Subcutaneous abdominal adipose tissue (tissue), 5 donors: Measurements from ENCODE around the gene ZFP36.

Source experiments
- H3K27ac ChIP-seq: one replicate; pipeline ENCODE4 v1.7.0; 2013; ENCODE audit warnings: low read depth, mild to moderate bottlenecking, inconsistent platforms, low read length, moderate library complexity
- H3K27me3 ChIP-seq, 5 donors: one replicate each; pipeline ENCODE4 v1.7.0; 2013; ENCODE audit warnings: low read length in 5 of 5, inconsistent platforms in 1 of 5; ENCODE audit not compliant: control insufficient read depth in 5 of 5, insufficient read depth in 4 of 5
- H3K36me3 ChIP-seq, 5 donors: one replicate each; pipeline ENCODE4 v1.7.0; 2013; ENCODE audit warnings: low read length in 5 of 5; ENCODE audit not compliant: control insufficient read depth in 5 of 5, insufficient read depth in 5 of 5
- H3K4me1 ChIP-seq, 5 donors: one replicate each; pipeline ENCODE4 v1.7.0; 2013; ENCODE audit warnings: low read length in 5 of 5, mild to moderate bottlenecking in 3 of 5, moderate library complexity in 1 of 5; ENCODE audit not compliant: control insufficient read depth in 5 of 5, insufficient read depth in 5 of 5
- H3K4me3 ChIP-seq, 5 donors: one replicate each; pipeline ENCODE4 v1.7.0; 2013; ENCODE audit warnings: low read length in 5 of 5, low read depth in 1 of 5
- H3K9ac ChIP-seq, 5 donors: one replicate each; pipeline ENCODE4 v1.7.0; 2013; ENCODE audit warnings: low read length in 5 of 5, mild to moderate bottlenecking in 4 of 5, moderate library complexity in 3 of 5
- H3K9me3 ChIP-seq, 5 donors: one replicate each; pipeline ENCODE4 v1.7.0; 2013; ENCODE audit warnings: low read length in 5 of 5; ENCODE audit not compliant: control insufficient read depth in 5 of 5
- donor health status: healthy.
- donor health status: healthy.
- donor health status: healthy.
- donor health status: healthy.
- donor health status: healthy.

ZFP36 gene, protein sequence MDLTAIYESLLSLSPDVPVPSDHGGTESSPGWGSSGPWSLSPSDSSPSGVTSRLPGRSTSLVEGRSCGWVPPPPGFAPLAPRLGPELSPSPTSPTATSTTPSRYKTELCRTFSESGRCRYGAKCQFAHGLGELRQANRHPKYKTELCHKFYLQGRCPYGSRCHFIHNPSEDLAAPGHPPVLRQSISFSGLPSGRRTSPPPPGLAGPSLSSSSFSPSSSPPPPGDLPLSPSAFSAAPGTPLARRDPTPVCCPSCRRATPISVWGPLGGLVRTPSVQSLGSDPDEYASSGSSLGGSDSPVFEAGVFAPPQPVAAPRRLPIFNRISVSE

DNA sequence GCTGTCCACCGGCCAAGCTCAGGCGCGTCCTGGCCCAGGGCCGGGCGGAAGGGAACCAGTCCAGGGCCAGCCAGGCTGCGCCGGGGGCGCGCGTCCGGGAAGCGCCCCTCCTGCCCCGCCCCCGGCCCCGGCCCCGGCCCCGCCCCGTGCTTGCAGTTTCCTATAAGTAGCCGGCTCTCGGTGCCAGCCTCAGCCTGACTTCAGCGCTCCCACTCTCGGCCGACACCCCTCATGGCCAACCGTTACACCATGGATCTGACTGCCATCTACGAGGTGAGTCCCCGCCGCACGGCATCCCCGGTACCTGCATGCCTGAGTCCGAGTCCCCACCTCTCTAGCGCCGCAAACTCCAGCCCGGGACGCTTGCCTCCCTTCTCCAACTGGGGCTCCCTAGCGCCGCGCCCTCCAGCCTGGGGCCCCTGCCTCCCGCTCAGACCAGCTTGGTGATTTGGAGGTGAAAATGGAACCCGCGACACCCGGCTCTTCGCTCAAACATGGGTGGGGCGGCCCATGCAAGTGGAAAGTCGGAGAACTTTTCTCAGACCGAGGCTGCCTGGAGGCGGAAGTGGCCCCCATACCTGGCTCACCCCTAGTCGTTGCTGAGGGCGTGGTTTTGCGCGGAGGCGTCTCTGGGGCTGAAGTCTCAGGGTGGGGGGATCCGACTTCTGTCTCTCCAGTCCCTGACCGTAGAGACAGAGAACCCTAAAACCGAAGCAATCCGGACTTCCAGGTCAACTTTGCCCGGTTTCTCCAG lies at the start of gene ZFP36:
Gene ZFP36 (plus strand): TSS at position 192 of the 754 bp plus-strand sequence. CDS start 58 bp downstream, at position 250.
- Histone ChIP-seq H3K27me3 (no peaks in the 10 kb centered on the region), H3K9ac (peak within 1 kb of the TSS; percentile 93 to 100 (median 100)), H3K27ac (peak within 1 kb of the TSS; percentile 99), H3K36me3 (peaks cover 0 to 22% (median 20%) of the 10 kb centered on the region in 5 donors), H3K4me3 (peak within 1 kb of the TSS; percentile 98 to 100 (median 99)), H3K4me1 (peaks cover 19 to 56% (median 44%) of the 10 kb centered on the region in 5 donors), H3K9me3 (no peaks in the 10 kb centered on the region)

DNA sequence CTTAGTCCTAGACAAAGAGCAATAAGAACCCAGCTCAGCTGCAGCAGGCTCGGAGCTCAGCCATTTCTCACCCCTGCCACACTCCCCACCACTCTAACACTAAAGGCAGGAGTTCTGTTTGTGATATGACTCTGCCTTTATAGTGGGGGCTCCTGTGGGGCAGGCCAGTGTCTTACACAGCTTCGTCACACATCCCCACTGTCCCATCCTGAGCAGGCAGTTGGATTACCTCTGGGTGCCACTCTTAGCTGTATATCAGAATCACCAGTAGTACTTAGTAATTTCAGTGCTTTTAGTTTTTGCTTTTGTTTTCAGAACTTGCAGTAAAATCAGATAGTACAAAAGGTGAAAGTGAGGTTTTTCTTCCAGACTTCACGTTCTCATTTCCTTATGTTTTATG lies 47.6 kb upstream of the ZFP36 start:
- H3K27ac ChIP-seq = no peak overlapping the region
- no peaks in the 10 kb centered on the region for H3K27me3 ChIP-seq
- H3K9me3 ChIP-seq = no peaks in the 10 kb centered on the region
- peaks cover 19 to 91% (median 80%) of the 10 kb centered on the region in 5 donors for H3K36me3 ChIP-seq
- H3K4me1 ChIP-seq = peaks cover 3 to 24% (median 18%) of the 10 kb centered on the region in 5 donors
- no peak overlapping the region for H3K9ac ChIP-seq
- H3K4me3 ChIP-seq = no peak overlapping the region

DNA sequence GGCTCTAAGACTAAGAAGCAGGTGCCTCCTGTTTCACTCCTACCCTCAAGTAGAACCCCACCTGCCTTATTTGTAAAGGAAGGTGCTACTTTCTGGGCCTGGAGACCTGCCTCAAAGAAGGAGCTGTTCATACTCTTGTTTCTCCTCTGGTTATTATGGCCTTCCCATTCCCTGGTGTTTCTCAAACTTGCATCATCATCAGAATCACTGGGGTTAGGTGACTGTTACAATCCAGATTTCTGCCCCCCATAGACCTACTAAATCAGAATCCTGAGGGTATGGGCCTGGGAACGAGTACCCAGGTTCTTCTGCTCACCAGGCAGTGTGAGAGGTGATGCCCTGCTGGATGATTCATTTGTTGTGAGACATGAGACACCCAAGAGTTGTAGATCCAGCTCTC lies 46.0 kb upstream of the ZFP36 start:
- H3K9ac ChIP-seq = peak overlapping the region in 1 of 5 donors; percentile 0
- H3K4me3 ChIP-seq = no peak overlapping the region
- no peaks in the 10 kb centered on the region for H3K9me3 ChIP-seq
- H3K4me1 ChIP-seq = peaks cover 4 to 28% (median 25%) of the 10 kb centered on the region in 5 donors
- H3K27me3 ChIP-seq = no peaks in the 10 kb centered on the region
- no peak overlapping the region for H3K27ac ChIP-seq
- H3K36me3 ChIP-seq = peaks cover 17 to 83% (median 69%) of the 10 kb centered on the region in 5 donors

DNA sequence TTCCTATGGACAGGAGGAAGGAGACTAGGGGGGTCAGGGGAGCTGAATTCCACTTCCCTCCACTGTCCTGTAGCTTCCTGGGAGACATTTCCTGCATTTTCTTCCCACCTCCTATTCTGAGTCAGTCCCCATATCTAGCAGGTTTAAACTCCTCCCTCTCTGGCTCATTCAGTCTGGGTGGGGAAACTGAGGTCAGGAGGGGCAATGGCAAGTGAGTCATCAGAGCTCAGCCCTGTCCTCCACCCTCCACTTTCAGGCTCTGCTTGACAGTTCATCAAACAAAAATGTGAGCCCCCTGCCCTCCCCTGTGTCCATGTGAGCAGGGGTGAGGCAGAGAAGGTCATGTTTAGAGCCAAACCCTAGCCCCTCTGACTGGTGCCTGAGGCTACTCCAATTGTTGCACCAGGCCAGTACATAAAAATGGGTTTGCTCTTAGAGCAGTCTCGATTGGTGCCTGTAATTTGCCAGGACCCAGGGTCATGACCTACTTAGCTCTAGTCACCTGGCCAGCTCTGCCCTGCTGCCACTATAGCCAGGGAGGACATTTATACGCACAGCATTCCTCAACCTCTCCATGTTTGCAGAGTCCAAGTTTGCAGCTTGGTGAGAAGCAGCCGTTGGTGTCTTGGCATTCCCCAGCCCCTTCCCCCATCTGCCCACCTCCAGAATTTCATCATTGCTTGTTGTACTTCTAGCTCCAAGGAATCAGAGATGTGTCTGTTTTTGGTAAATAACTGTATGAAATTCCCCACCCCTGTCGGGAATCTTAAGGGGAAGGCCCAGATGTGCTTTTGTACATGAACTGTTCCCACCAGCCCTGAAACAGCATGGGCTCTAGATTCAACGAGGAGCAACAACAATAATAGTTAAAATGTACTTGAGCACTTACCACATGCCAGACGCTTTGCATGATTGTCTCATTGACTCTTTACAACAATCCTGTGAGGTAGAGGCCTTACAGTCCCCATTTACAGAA lies 43.7 kb upstream of the ZFP36 start:
- Histone ChIP-seq H3K36me3 (peaks cover 10 to 68% (median 54%) of the 10 kb centered on the region in 5 donors), H3K27ac (peak overlapping the region; percentile 58), H3K4me3 (no peak overlapping the region), H3K9ac (peak overlapping the region in 1 of 5 donors; percentile 33), H3K9me3 (no peaks in the 10 kb centered on the region), H3K4me1 (peaks cover 4 to 28% (median 26%) of the 10 kb centered on the region in 5 donors), H3K27me3 (no peaks in the 10 kb centered on the region)

DNA sequence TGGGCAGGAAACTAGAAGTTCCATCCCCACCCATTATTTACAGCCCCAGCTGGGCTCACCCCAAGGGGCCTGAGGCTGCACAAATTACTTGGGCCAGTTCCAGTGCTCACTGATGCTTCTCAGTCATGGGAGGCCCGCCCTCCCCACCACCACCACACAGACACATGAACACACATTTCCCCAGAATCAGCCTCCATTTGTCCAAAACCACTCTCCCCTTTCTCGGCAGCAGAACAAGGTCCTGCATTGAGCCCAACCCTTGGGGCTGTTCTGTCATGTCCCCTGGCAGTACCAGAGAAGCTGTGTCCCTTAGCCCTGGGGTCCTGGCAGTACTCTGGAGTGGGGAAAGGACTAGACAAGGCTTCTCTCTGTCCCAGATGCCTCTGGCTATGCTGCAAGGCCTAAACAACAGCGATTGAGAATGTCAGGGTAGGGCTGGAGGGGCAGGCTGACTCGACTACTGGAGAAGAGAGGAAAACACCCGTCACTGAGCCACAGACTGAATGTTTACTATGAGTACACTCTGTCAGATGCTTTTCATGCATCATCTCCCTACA lies 42.7 kb upstream of the ZFP36 start:
- no peak overlapping the region for H3K4me3 ChIP-seq
- no peaks in the 10 kb centered on the region for H3K27me3 ChIP-seq
- peak overlapping the region in 2 of 5 donors; percentile 42 to 45 for H3K9ac ChIP-seq
- peaks cover 4 to 36% (median 26%) of the 10 kb centered on the region in 5 donors for H3K4me1 ChIP-seq
- H3K27ac ChIP-seq = peak overlapping the region; percentile 58
- peaks cover 18 to 68% (median 50%) of the 10 kb centered on the region in 5 donors for H3K36me3 ChIP-seq
- no peaks in the 10 kb centered on the region for H3K9me3 ChIP-seq

DNA sequence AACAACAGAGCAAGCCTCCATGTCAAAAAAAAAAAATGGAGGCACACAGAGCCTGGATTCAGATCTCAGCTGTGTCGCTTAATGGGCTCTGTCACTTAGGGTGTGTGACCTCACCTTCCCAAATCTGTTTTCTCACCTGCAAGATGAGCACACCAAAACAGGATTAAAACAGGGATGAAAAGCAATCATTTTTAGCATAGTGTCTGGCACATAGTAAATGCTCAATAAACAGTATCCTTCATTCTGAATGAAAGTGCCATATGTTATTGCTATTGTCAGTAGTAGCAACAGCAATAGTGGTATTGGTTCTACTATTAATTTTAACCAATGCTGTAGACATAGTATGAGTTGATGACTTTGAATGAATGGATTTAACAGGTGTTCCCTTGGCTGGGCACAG lies 41.1 kb upstream of the ZFP36 start:
- Histone ChIP-seq H3K27me3 (no peaks in the 10 kb centered on the region), H3K4me1 (peaks cover 4 to 36% (median 26%) of the 10 kb centered on the region in 5 donors), H3K4me3 (no peak overlapping the region), H3K9me3 (no peaks in the 10 kb centered on the region), H3K36me3 (peaks cover 13 to 70% (median 52%) of the 10 kb centered on the region in 5 donors), H3K27ac (no peak overlapping the region), H3K9ac (no peak overlapping the region)

DNA sequence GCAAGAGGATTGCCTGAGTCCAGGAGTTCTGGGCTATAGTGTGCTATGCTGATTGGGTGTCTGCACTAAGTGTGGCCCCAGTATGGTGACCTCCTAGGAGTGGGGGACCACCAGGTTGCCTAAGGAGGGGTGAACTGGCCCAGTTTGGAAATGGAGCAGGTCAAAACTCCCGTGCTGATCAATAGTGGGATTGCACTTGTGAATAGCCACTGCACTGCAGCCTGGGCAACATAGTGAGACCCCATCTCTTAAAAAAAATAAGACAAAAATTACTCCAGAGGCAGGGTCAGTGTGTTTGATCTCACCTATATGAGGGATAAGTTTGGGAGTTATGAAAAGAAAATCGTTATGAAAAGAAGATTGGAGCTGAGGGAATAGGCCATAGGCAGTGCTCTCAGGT lies 37.4 kb upstream of the ZFP36 start:
- Histone ChIP-seq H3K9me3 (no peaks in the 10 kb centered on the region), H3K27me3 (no peaks in the 10 kb centered on the region), H3K4me1 (peaks cover 15 to 35% (median 25%) of the 10 kb centered on the region in 5 donors), H3K9ac (no peak overlapping the region), H3K4me3 (no peak overlapping the region), H3K27ac (no peak overlapping the region), H3K36me3 (peaks cover 13 to 48% (median 40%) of the 10 kb centered on the region in 5 donors)

DNA sequence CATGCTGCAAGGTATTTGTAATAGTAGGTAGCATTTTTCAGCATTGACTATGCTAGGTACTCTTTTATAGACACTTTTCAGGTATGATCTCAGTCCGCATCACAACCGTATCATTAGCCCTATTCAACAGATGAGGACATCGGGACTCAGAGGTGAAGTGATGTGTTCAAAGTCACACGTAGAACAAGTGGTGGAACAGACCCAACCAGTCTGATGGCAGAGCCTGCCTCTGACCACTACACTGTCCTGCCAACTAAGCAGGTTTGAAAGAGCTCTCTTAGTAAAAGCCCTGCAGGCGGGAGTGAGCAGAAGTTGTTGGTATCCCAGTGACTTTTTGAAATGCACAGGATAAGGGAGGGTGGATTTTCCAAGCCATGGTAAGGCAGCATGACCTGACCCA lies 35.9 kb upstream of the ZFP36 start:
- H3K36me3 ChIP-seq = peaks cover 13 to 52% (median 45%) of the 10 kb centered on the region in 5 donors

More for the DNA sequence above, 35.9 kb upstream of the ZFP36 start:
- Histone ChIP-seq H3K27ac (no peak overlapping the region), H3K4me1 (peaks cover 15 to 31% (median 19%) of the 10 kb centered on the region in 5 donors), H3K27me3 (no peaks in the 10 kb centered on the region), H3K9ac (no peak overlapping the region), H3K4me3 (no peak overlapping the region), H3K9me3 (no peaks in the 10 kb centered on the region)
